Measurements from ENCODE around the gene ARHGAP9. TPM values are rescaled to one million over a fixed set of nuclear protein-coding genes. Genes with fewer than 3 reads are reported as not detected.

The ARHGAP9 gene
- total RNA-seq, 1 experiment from 2014 or later = 3.6 TPM

DNA sequence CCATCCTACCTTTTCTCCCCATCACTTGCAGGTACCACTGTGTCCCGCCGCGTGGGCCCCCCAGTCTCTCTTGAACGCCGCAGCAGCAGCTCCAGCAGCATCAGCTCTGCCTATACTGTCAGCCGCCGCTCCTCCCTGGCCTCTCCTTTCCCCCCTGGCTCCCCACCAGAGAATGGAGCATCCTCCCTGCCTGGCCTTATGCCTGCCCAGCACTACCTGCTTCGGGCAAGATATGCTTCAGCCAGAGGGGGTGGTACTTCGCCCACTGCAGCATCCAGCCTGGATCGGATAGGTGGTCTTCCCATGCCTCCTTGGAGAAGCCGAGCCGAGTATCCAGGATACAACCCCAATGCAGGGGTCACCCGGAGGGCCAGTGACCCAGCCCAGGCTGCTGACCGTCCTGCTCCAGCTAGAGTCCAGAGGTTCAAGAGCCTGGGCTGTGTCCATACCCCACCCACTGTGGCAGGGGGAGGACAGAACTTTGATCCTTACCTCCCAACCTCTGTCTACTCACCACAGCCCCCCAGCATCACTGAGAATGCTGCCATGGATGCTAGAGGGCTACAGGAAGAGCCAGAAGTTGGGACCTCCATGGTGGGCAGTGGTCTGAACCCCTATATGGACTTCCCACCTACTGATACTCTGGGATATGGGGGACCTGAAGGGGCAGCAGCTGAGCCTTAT, 9.2 kb downstream of the ARHGAP9 start:
- TF ChIP-seq NR2C2 (CRISPR knock-in tag; IDR thresholded peaks at IDR 0.05) = no peak
- no peak for TF ChIP-seq ZNF263 (CRISPR knock-in tag; IDR thresholded peaks at IDR 0.05; ENCODE audit: low read depth)
- TF ChIP-seq TP53 (CRISPR knock-in tag; IDR thresholded peaks at IDR 0.05) = no peak
- TF ChIP-seq, protein P1, sequence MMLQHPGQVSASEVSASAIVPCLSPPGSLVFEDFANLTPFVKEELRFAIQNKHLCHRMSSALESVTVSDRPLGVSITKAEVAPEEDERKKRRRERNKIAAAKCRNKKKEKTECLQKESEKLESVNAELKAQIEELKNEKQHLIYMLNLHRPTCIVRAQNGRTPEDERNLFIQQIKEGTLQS (CRISPR knock-in tag; conservative IDR thresholded peaks at IDR 0.05) = no peak
- TF ChIP-seq, protein P2, sequence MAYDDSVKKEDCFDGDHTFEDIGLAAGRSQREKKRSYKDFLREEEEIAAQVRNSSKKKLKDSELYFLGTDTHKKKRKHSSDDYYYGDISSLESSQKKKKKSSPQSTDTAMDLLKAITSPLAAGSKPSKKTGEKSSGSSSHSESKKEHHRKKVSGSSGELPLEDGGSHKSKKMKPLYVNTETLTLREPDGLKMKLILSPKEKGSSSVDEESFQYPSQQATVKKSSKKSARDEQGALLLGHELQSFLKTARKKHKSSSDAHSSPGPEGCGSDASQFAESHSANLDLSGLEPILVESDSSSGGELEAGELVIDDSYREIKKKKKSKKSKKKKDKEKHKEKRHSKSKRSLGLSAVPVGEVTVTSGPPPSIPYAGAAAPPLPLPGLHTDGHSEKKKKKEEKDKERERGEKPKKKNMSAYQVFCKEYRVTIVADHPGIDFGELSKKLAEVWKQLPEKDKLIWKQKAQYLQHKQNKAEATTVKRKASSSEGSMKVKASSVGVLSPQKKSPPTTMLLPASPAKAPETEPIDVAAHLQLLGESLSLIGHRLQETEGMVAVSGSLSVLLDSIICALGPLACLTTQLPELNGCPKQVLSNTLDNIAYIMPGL (CRISPR knock-in tag; IDR thresholded peaks at IDR 0.05) = no peak
- TF ChIP-seq, protein P3, sequence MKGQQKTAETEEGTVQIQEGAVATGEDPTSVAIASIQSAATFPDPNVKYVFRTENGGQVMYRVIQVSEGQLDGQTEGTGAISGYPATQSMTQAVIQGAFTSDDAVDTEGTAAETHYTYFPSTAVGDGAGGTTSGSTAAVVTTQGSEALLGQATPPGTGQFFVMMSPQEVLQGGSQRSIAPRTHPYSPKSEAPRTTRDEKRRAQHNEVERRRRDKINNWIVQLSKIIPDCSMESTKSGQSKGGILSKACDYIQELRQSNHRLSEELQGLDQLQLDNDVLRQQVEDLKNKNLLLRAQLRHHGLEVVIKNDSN (CRISPR knock-in tag; IDR thresholded peaks at IDR 0.05) = no peak
- no peak for TF ChIP-seq CBFB (CRISPR knock-in tag; IDR thresholded peaks at IDR 0.05; ENCODE audit: low read depth)
- no peak for TF ChIP-seq OVOL2 (CRISPR knock-in tag; IDR thresholded peaks at IDR 0.05; ENCODE audit: borderline replicate concordance)
- TF ChIP-seq FOXP1 (CRISPR knock-in tag; IDR thresholded peaks at IDR 0.05; ENCODE audit: borderline replicate concordance) = no peak
- ChIA-PET CTCF (interaction anchor here (1.9 kb wide), 1 partner anchor 12 kb away, joined by 4 read pairs; no protein-coding TSS in a partner anchor), POLR2A (interaction anchor here (1.4 kb wide), 1 partner anchor 12 kb away, joined by 5 read pairs; no protein-coding TSS in a partner anchor)
- 0 out of 2 replicates have a peak, but pooled peaks cover 3% of the 10 kb centered on the region for H3K36me3 Mint-ChIP-seq
- H3K4me1 Mint-ChIP-seq = peaks cover 7% of the 10 kb centered on the region
- no peak overlapping the region for H3K27ac Mint-ChIP-seq
- H3K9me3 Mint-ChIP-seq = no peaks in the 10 kb centered on the region
- no peak for DNase-seq (ENCODE audit: low spot score)
- ATAC-seq = no peak
- H3K27me3 Mint-ChIP-seq (ENCODE audit: low read depth) = peaks cover 45% of the 10 kb centered on the region
- H3K4me3 Mint-ChIP-seq = no peak overlapping the region

DNA sequence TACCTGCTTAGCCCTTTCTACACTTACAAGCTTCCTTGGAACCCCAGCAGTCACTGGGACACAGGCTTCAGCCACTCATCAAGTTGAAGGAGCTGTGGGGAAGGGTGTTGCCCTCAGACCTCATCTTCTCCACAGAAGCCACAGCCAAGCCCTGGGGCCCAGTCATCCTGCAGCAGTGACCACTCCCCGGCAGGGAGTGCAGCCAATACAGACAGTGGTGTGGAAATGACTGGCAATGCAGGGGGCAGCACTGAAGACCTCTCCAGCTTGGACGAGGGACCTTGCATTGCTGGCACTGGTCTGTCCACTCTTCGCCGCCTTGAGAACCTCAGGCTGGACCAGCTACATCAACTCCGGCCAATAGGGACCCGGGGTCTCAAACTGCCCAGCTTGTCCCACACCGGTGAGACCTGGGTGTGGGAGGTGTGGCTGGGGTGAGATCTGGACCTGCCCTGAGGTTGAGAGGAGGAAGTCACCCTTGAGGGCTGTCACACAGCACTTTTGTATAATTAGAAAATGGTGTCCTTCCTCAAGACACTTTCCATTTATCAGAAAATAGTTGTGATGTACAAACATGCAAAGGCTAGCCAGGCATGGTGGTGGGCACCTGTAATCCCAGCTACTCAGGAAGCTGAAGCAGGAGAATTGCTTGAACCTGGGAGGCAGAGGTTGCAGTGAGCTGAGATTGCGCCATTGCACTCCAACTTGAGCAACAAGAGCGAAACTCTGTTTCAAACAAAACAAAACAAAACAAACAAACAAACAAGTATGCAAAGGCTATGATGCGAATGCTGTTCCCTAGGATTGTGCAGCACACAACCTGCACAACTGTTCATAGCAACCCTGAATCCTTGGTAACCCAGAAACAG, 10.1 kb downstream of the ARHGAP9 start:
- ATAC-seq (no peak), DNase-seq (ENCODE audit: low spot score) (no peak)
- no peak overlapping the region for H3K27ac Mint-ChIP-seq
- H3K9me3 Mint-ChIP-seq = no peaks in the 10 kb centered on the region
- ChIA-PET CTCF (interaction anchor here (1.2 kb wide), 1 partner anchor 11 kb away, joined by 5 read pairs; no protein-coding TSS in a partner anchor), POLR2A (no interaction called here)
- no peak for TF ChIP-seq FOXK1 (CRISPR knock-in tag; IDR thresholded peaks at IDR 0.05)
- TF ChIP-seq ESRRA (CRISPR knock-in tag; IDR thresholded peaks at IDR 0.05; ENCODE audit: borderline replicate concordance) = no peak
- no peak for TF ChIP-seq TCF7 (CRISPR knock-in tag; IDR thresholded peaks at IDR 0.05; ENCODE audit: low read depth)
- no peak for TF ChIP-seq KAT7 (CRISPR knock-in tag; IDR thresholded peaks at IDR 0.05; ENCODE audit: borderline replicate concordance)
- TF ChIP-seq ATF1 (CRISPR knock-in tag; IDR thresholded peaks at IDR 0.05) = no peak
- no peak for TF ChIP-seq GABPB1 (CRISPR knock-in tag; IDR thresholded peaks at IDR 0.05)
- TF ChIP-seq ZNF138 (CRISPR knock-in tag; conservative IDR thresholded peaks at IDR 0.05) = no peak
- TF ChIP-seq ZNF121 (CRISPR knock-in tag; IDR thresholded peaks at IDR 0.05) = no peak
- TF ChIP-seq ETV6 (CRISPR knock-in tag; IDR thresholded peaks at IDR 0.05) = no peak
- TF ChIP-seq FOXP1 (CRISPR knock-in tag; IDR thresholded peaks at IDR 0.05; ENCODE audit: borderline replicate concordance) = no peak
- TF ChIP-seq NFE2L1 (CRISPR knock-in tag; IDR thresholded peaks at IDR 0.05) = no peak
- TF ChIP-seq JAZF1 (CRISPR knock-in tag; IDR thresholded peaks at IDR 0.05) = no peak
- TF ChIP-seq, protein P4, sequence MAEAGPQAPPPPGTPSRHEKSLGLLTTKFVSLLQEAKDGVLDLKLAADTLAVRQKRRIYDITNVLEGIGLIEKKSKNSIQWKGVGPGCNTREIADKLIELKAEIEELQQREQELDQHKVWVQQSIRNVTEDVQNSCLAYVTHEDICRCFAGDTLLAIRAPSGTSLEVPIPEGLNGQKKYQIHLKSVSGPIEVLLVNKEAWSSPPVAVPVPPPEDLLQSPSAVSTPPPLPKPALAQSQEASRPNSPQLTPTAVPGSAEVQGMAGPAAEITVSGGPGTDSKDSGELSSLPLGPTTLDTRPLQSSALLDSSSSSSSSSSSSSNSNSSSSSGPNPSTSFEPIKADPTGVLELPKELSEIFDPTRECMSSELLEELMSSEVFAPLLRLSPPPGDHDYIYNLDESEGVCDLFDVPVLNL (CRISPR knock-in tag; IDR thresholded peaks at IDR 0.05; ENCODE audit: borderline replicate concordance, low read depth) = no peak
- TF ChIP-seq NR2C2 (CRISPR knock-in tag; IDR thresholded peaks at IDR 0.05) = no peak
- TF ChIP-seq, protein P5, sequence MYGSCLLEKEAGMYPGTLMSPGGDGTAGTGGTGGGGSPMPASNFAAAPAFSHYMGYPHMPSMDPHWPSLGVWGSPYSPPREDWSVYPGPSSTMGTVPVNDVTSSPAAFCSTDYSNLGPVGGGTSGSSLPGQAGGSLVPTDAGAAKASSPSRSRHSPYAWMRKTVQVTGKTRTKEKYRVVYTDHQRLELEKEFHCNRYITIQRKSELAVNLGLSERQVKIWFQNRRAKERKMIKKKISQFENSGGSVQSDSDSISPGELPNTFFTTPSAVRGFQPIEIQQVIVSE (CRISPR knock-in tag; IDR thresholded peaks at IDR 0.05; ENCODE audit: borderline replicate concordance) = no peak
- TF ChIP-seq IRF2 (CRISPR knock-in tag; IDR thresholded peaks at IDR 0.05; ENCODE audit: borderline replicate concordance, low read depth) = no peak
- no peak for TF ChIP-seq GRHL2 (CRISPR knock-in tag; IDR thresholded peaks at IDR 0.05; ENCODE audit: insufficient replicate concordance, severe bottlenecking)
- TF ChIP-seq, protein P6, sequence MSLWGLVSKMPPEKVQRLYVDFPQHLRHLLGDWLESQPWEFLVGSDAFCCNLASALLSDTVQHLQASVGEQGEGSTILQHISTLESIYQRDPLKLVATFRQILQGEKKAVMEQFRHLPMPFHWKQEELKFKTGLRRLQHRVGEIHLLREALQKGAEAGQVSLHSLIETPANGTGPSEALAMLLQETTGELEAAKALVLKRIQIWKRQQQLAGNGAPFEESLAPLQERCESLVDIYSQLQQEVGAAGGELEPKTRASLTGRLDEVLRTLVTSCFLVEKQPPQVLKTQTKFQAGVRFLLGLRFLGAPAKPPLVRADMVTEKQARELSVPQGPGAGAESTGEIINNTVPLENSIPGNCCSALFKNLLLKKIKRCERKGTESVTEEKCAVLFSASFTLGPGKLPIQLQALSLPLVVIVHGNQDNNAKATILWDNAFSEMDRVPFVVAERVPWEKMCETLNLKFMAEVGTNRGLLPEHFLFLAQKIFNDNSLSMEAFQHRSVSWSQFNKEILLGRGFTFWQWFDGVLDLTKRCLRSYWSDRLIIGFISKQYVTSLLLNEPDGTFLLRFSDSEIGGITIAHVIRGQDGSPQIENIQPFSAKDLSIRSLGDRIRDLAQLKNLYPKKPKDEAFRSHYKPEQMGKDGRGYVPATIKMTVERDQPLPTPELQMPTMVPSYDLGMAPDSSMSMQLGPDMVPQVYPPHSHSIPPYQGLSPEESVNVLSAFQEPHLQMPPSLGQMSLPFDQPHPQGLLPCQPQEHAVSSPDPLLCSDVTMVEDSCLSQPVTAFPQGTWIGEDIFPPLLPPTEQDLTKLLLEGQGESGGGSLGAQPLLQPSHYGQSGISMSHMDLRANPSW (CRISPR knock-in tag; conservative IDR thresholded peaks at IDR 0.05; ENCODE audit: low read depth) = no peak
- no peak overlapping the region for H3K4me3 Mint-ChIP-seq
- H3K36me3 Mint-ChIP-seq = 0 out of 2 replicates have a peak, but pooled peaks cover 3% of the 10 kb centered on the region
- peaks cover 39% of the 10 kb centered on the region for H3K27me3 Mint-ChIP-seq (ENCODE audit: low read depth)
- H3K4me1 Mint-ChIP-seq = peaks cover 2% of the 10 kb centered on the region; the same call in 1 of the 2 replicates
